ENCODE data around the gene SYNJ1.

GRCh38 chr21:32717851-32718316 lies 9.9 kb downstream of the SYNJ1 start:
- no peak for TF ChIP-seq CTCF (IDR thresholded peaks at IDR 0.05; ENCODE audit: insufficient read depth, low read depth, low read length)
- no peak for TF ChIP-seq EZH2 (IDR thresholded peaks at IDR 0.05; ENCODE audit: insufficient read depth, low read length)

Data from astrocyte (in vitro differentiated cells and primary cell).